ENCODE measurements around the gene TLR9. TPM values are rescaled to one million over a fixed set of nuclear protein-coding genes. Genes with fewer than 3 reads are reported as not detected.

The TLR9 gene
- total RNA-seq, 1 experiment from 2014 or later = not detected

DNA sequence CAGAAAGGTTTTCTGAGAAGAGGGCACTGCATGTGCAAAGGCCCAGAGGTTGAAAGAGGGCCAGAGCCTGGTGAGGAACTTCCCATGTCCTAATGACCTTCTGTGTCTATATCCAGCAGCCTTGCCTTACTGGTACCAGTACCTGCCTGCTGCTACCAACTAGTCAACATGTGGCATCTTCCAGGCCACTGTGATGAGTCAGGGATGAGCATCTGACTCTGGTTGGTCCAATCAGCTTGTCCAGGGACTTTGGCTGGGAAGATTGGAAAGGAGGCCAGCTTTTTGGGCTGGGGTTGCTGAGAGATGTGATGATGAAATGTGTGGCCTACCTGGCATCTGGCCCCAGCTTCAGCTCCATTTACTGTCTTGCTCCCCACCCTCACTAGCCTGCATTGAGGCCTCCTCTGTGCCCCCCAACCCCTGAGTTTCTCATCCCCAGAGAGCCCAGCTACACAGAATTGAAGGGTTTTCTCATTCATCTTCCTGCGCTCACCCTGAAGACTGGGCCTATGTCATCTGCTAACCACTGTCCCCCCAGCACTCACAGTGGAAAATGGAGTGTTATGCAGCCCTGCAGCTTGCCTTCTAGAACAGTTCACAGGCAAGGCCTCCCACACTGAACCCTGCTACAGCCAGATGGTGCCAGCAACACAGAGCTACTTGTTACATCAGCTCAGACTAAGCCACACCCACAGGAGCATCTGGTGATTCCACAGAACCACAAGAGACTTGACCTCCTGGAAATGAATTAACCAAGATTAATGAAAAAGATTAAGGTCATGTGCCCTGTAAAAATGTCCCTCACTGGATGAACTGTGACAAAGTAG, 14.8 kb upstream of the TLR9 start:
- DNase-seq (ENCODE audit: low read depth, low spot score) = no peak
- no TSS peak for BruUV-seq (replicated peaks)
- TF ChIP-seq SIN3A (IDR thresholded peaks at IDR 0.05; ENCODE audit: borderline replicate concordance, insufficient read depth, low read depth, low read length) = no peak
- TF ChIP-seq CTCF (IDR thresholded peaks at IDR 0.05) = no peak
- TF ChIP-seq POLR2AphosphoS5 (IDR thresholded peaks at IDR 0.05; ENCODE audit: low read depth, low read length) = no peak
- TF ChIP-seq TCF7L2 (IDR thresholded peaks at IDR 0.05; ENCODE audit: low read depth, low read length) = no peak
- TF ChIP-seq, protein P1, sequence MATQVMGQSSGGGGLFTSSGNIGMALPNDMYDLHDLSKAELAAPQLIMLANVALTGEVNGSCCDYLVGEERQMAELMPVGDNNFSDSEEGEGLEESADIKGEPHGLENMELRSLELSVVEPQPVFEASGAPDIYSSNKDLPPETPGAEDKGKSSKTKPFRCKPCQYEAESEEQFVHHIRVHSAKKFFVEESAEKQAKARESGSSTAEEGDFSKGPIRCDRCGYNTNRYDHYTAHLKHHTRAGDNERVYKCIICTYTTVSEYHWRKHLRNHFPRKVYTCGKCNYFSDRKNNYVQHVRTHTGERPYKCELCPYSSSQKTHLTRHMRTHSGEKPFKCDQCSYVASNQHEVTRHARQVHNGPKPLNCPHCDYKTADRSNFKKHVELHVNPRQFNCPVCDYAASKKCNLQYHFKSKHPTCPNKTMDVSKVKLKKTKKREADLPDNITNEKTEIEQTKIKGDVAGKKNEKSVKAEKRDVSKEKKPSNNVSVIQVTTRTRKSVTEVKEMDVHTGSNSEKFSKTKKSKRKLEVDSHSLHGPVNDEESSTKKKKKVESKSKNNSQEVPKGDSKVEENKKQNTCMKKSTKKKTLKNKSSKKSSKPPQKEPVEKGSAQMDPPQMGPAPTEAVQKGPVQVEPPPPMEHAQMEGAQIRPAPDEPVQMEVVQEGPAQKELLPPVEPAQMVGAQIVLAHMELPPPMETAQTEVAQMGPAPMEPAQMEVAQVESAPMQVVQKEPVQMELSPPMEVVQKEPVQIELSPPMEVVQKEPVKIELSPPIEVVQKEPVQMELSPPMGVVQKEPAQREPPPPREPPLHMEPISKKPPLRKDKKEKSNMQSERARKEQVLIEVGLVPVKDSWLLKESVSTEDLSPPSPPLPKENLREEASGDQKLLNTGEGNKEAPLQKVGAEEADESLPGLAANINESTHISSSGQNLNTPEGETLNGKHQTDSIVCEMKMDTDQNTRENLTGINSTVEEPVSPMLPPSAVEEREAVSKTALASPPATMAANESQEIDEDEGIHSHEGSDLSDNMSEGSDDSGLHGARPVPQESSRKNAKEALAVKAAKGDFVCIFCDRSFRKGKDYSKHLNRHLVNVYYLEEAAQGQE (IDR thresholded peaks at IDR 0.05; ENCODE audit: insufficient read depth in 1 of 2, low read depth in 2 of 2, low read length in 1 of 2) = no peak
- ATAC-seq = no peak
- Histone ChIP-seq H3K27me3 (ENCODE audit: control insufficient read depth, insufficient read depth, low read length) (no peaks in the 10 kb centered on the region), H3K4me3 (ENCODE audit: low read depth in 2 of 2, low read length in 2 of 2) (peak overlapping the region; percentile 80 to 86), H3K36me3 (ENCODE audit: control insufficient read depth, insufficient read depth, low read length) (peaks cover 7% of the 10 kb centered on the region; the same call in 1 of the 2 replicates), H3K9me3 (ENCODE audit: control insufficient read depth, insufficient read depth, low read depth, low read length) (no peaks in the 10 kb centered on the region), H3K4me1 (ENCODE audit: control insufficient read depth, insufficient read depth, low read length) (peaks cover 25% of the 10 kb centered on the region), H3K27ac (ENCODE audit: low read length) (peak overlapping the region; percentile 81)
- intact Hi-C loops (cut with micrococcal nuclease; ENCODE audit: unreplicated experiment) (no loop called here), in situ Hi-C loops (cut with HindIII; ENCODE audit: low pct_unique_long_range_greater_than_20kb, low sequenced_read_pairs) (no loop called here)
- POLR2A ChIA-PET = interaction anchor here (0.5 to 0.6 kb wide), 3 partner anchors 38 to 156 kb away, joined by 3 to 9 read pairs (median 3); partner anchors contain the start of gene WDR82
- CTCF ChIA-PET = interaction anchor here (0.6 kb wide), 2 partner anchors 183 to 197 kb away, joined by 3 to 5 read pairs; no protein-coding TSS in a partner anchor

DNA sequence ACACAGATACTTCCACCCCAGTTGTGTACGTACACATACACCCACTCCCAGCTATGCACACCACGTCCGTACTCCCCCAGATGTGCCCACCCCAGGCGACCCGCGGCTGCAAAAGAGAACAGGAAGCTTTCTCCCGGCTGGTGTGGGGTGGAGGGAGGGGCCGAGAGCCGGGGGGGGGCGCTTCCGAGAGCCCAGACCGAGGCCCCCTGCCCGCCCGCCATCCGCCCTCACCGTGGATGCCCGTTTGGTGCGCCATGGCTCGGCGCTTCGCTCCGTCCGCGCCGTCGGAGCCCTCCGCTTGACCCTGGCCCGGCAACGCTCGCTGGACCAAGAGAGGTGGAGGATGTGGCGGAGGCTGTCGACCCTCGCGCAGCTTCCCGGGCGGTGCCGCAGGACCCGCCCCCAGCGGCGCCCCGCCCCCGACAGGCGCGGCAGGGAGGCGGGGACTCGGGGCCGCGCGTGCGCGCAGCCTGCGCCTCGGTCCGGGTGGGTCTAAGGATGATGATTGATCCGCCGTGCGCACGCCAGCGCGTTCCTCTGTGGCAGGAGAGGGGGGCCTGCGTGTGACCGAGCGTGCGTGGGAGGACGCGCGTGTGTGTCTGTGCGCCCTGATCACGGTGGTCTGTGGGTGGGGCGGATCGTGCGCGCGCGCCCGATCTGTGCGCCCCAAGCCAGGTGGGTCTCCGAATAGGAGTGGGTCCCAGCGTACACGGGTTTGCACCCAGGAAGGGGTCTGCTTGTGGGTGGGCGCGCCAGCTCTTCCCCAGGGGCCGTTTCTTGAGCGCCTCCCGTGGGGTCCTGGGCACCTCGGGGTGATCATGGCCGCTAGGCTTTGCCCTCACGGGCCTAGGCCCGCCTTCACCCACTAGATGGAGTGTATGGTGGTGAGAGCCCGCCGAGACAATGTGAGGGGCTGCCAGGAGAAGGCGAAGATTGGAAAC, 13.6 kb upstream of the TLR9 start, which contains the start of gene TWF2:
TSS of gene TWF2 (minus strand) at position 398 of the 941 bp plus-strand sequence. CDS start at position 256, 142 bp downstream.
- peaks cover 25% of the 10 kb centered on the region for H3K4me1 ChIP-seq (ENCODE audit: control insufficient read depth, insufficient read depth, low read length)
- CTCF ChIA-PET = no interaction called here
- POLR2A ChIA-PET = interaction anchor here (0.7 kb wide), 1 partner anchor 113 kb away, joined by 9 read pairs; no protein-coding TSS in a partner anchor

More for the DNA sequence above, 13.6 kb upstream of the TLR9 start, which contains the start of gene TWF2:
- Histone ChIP-seq H3K9me3 (ENCODE audit: control insufficient read depth, insufficient read depth, low read depth, low read length) (no peaks in the 10 kb centered on the region), H3K27ac (ENCODE audit: low read length) (peak within 1 kb of the TSS; percentile 83), H3K36me3 (ENCODE audit: control insufficient read depth, insufficient read depth, low read length) (peaks cover 7% of the 10 kb centered on the region; the same call in 1 of the 2 replicates), H3K4me3 (ENCODE audit: low read depth in 2 of 2, low read length in 2 of 2) (peak within 1 kb of the TSS; percentile 80 to 86), H3K27me3 (ENCODE audit: control insufficient read depth, insufficient read depth, low read length) (no peaks in the 10 kb centered on the region)
- TF ChIP-seq POLR2AphosphoS5 (IDR thresholded peaks at IDR 0.05; ENCODE audit: low read depth, low read length) (peak; percentile 58; the same call in 1 of the 2 replicates), CTCF (IDR thresholded peaks at IDR 0.05) (no peak)
- DNase-seq (ENCODE audit: low read depth, low spot score) = no peak
- in situ Hi-C loops (cut with HindIII; ENCODE audit: low pct_unique_long_range_greater_than_20kb, low sequenced_read_pairs) (no loop called here), intact Hi-C loops (cut with micrococcal nuclease; ENCODE audit: unreplicated experiment) (loop anchor here (10.0 kb wide), 1 partner anchor 96 kb away; no protein-coding TSS in a partner anchor)
- BruUV-seq (replicated peaks) = TSS peak; percentile 90
- ATAC-seq = peak; percentile 88
